Left ventricle myocardium inferior (tissue), 1 donor: ENCODE data around the gene MORF4L2. TPM values are rescaled to one million over a fixed set of nuclear protein-coding genes. Genes with fewer than 3 reads are reported as not detected.

Experiments used
- DNase-seq: peaks from one replicate; pipeline ENCODE4 v3.0.0-alpha.2; 2020
- H3K27ac ChIP-seq: fragments of 200-600 bp; replicated peaks from 2 replicates; pipeline ENCODE4 v1.8.0; 2021
- H3K27me3 ChIP-seq: fragments of 200-600 bp; 2 replicates; pipeline ENCODE4 v1.8.0; 2021; ENCODE audit warnings: low read depth
- H3K36me3 ChIP-seq: fragments of 200-600 bp; 2 replicates; pipeline ENCODE4 v1.8.0; 2021
- H3K4me1 ChIP-seq: fragments of 200-600 bp; 2 replicates; pipeline ENCODE4 v1.8.0; 2021
- H3K4me3 ChIP-seq: fragments of 200-600 bp; 2 replicates; pipeline ENCODE4 v1.8.0; 2021; ENCODE audit warnings: mild to moderate bottlenecking, moderate library complexity
- H3K9me3 ChIP-seq: fragments of 200-600 bp; replicated peaks from 2 replicates; pipeline ENCODE4 v1.8.0; 2021
- intact Hi-C: fragments of 100-400 bp; cut with micrococcal nuclease; formaldehyde crosslinking; loops from one replicate; pipeline ENCODE4 v1.11.0; 2022
- total RNA-seq: library from RNA; stranded (reverse); fragmentation: NEBNext Ultra II Directional; extraction: Animal tissue kit (Norgen Biotek cat#: 25700); gene quantifications from one replicate; pipeline ENCODE4 v1.2.1, GENCODE V29; 2021
- TF ChIP-seq, protein P1 (sequence below): fragments of 200-600 bp; IDR thresholded peaks from 2 replicates; pipeline ENCODE4 v1.8.0; 2021; ENCODE audit warnings: antibody characterized with exemption, mild to moderate bottlenecking, borderline replicate concordance
- donor health status: DM: no; HTN: yes; CAD: no; lungs with severe emphysema.

Gene MORF4L2
- total RNA-seq, 1 donor from 2014 or later = 156 TPM

DNA sequence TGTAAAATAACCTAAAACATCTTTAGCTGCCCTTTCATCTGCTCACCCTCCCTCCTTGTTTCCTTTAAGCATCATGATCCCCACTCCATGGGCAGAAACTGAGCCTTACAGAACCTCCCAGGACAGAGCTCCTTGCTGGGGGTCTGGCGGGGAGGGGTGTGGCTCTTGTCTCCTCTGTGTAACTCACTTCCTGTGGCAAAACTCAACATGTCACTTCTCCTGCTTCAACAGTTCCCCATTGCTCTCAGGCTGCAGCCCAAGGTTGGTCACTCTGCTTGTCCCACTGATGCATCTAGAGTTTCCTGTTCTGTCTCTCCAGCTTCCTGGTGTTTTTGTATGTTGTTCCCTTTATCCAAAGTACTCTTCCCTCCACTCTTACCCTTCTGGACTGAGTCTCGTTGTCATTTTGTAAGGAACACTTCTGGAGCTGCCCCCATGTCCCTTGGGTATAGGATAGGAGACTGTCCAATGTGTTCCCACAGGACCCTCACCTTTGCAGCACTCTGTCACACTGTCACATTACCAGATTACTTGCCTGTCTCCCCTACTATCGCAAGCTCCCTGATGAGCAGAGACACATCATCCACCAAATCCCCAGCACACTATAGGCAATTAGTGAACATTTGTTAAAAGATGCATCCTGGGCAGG, 43.8 kb upstream of the MORF4L2 start:
- peaks cover 8% of the 10 kb centered on the region for H3K4me1 ChIP-seq
- TF ChIP-seq, protein P1, sequence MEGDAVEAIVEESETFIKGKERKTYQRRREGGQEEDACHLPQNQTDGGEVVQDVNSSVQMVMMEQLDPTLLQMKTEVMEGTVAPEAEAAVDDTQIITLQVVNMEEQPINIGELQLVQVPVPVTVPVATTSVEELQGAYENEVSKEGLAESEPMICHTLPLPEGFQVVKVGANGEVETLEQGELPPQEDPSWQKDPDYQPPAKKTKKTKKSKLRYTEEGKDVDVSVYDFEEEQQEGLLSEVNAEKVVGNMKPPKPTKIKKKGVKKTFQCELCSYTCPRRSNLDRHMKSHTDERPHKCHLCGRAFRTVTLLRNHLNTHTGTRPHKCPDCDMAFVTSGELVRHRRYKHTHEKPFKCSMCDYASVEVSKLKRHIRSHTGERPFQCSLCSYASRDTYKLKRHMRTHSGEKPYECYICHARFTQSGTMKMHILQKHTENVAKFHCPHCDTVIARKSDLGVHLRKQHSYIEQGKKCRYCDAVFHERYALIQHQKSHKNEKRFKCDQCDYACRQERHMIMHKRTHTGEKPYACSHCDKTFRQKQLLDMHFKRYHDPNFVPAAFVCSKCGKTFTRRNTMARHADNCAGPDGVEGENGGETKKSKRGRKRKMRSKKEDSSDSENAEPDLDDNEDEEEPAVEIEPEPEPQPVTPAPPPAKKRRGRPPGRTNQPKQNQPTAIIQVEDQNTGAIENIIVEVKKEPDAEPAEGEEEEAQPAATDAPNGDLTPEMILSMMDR = no peak
- H3K27me3 ChIP-seq = no peaks in the 10 kb centered on the region
- DNase-seq = no peak
- H3K4me3 ChIP-seq = no peak overlapping the region
- H3K27ac ChIP-seq = peak overlapping the region; percentile 72
- no peaks in the 10 kb centered on the region for H3K36me3 ChIP-seq
- H3K9me3 ChIP-seq = no peaks in the 10 kb centered on the region
- intact Hi-C loops = no loop called here

DNA sequence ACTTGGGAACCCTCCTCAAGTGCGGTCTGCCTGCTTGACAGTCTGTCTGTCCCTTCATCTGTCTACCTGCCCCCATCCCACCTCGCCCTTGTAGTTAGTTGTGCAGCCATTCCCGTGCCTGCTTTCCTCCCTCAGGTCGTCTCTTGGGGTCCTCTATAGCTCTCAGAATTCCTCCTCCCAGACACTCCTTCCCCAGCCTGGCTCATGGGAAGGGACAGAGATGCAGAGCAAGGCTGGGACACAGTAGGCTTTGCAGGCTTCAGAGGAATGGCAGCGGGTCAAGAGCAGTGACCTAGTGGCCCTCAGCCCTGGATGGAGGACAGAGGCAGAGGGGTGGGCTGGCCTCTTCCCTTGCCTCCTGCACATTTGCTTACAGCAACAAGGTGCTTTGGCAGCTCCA, 42.5 kb upstream of the MORF4L2 start:
- H3K4me1 ChIP-seq = peaks cover 8% of the 10 kb centered on the region
- no peak for DNase-seq
- intact Hi-C loops = no loop called here
- H3K36me3 ChIP-seq = no peaks in the 10 kb centered on the region
- H3K27me3 ChIP-seq = no peaks in the 10 kb centered on the region
- H3K9me3 ChIP-seq = no peaks in the 10 kb centered on the region
- TF ChIP-seq, protein P1 = no peak
- no peak overlapping the region for H3K4me3 ChIP-seq
- no peak overlapping the region for H3K27ac ChIP-seq

DNA sequence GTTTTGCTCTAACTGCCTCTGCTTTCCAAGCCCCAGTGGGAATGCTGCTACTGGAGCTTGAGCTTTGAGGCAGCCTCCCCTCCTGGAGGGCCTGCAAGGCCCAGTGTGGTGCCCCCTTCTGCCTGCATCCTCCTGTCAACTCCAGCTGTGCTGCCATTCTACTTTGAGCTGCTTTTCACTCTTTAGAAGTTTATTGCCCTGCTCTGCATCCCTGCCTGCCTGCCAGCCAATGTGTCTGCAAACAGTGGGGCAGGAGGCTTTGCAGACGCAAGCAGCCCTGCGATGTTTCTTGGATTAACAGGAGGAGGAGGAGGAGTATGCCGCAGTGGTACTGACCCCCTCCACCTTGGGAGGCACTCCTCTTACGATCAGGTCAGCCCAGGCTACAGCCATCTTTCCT, 40.6 kb upstream of the MORF4L2 start:
- TF ChIP-seq, protein P1 = no peak
- Histone ChIP-seq H3K9me3 (no peaks in the 10 kb centered on the region), H3K36me3 (no peaks in the 10 kb centered on the region), H3K27me3 (no peaks in the 10 kb centered on the region), H3K4me1 (peaks cover 8% of the 10 kb centered on the region), H3K4me3 (no peak overlapping the region), H3K27ac (no peak overlapping the region)
- no peak for DNase-seq
- intact Hi-C loops = no loop called here

DNA sequence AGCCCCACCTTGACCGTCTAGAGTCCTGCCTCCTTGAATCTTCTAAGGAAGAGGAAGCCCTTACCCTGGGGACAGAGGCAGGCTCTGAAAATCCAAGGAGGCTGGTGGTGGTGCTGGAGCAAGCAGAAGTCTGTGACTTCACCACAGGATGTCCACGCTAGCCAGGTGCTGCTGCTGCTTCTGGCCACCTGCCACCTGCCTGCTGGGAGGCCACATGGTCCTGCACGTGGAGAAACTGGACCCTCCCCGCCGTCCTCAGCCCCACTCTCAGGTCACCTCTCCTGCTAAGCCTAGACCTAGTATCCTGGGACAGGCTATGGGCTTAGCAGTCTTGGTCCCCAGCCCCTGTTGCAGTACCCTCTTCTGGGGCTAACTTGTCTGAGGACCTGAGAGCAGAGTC, 40.0 kb upstream of the MORF4L2 start:
- Histone ChIP-seq H3K4me1 (peaks cover 8% of the 10 kb centered on the region), H3K27ac (no peak overlapping the region), H3K4me3 (no peak overlapping the region), H3K36me3 (no peaks in the 10 kb centered on the region), H3K27me3 (no peaks in the 10 kb centered on the region), H3K9me3 (no peaks in the 10 kb centered on the region)
- intact Hi-C loops = no loop called here
- TF ChIP-seq, protein P1 = no peak
- DNase-seq = no peak

DNA sequence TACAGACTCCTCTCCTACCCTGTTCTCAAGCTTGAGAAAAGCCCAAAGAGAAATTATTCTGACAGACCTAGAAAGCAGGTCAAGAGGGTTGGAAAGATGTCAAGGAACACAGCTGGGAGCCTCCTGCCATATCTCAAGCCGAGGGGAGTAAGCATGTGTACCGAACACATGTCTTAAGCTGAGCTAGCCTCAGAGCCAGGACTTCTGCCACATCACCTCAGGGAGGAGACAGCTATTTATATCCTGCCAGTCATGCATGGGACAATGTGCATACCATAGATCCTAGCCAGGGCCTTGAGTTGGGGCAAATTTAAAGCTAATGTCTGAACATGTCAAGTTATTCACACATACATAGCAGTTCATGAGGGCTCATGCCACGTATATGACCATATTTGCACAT, 36.0 kb upstream of the MORF4L2 start:
- Histone ChIP-seq H3K27me3 (no peaks in the 10 kb centered on the region), H3K4me1 (no peaks in the 10 kb centered on the region), H3K27ac (no peak overlapping the region), H3K4me3 (no peak overlapping the region), H3K9me3 (no peaks in the 10 kb centered on the region), H3K36me3 (no peaks in the 10 kb centered on the region)
- DNase-seq = peak; percentile 14
- intact Hi-C loops = no loop called here
- TF ChIP-seq, protein P1 = no peak
